Mesenchymal stem cell (in vitro differentiated cells and primary cell): ENCODE data around the gene HRH1.

ENCODE experiments used
- DNase-seq: peaks from one replicate; pipeline ENCODE4 v3.0.0-alpha.2; 2013
- H2AFZ ChIP-seq: one replicate; pipeline ENCODE4 v1.6.1; 2013; ENCODE audit warnings: low read depth, mild to moderate bottlenecking, control low read depth, inconsistent platforms, low read length, moderate library complexity
- H2AK5ac ChIP-seq: 2 replicates; pipeline ENCODE4 v1.6.1; 2013; ENCODE audit warnings: low read length, moderate library complexity, mild to moderate bottlenecking, inconsistent platforms; ENCODE audit not compliant: severe bottlenecking
- H2BK120ac ChIP-seq: one replicate; pipeline ENCODE4 v1.6.1; 2013; ENCODE audit warnings: low read depth, mild to moderate bottlenecking, inconsistent platforms, low read length, moderate library complexity
- H2BK12ac ChIP-seq, 2 experiments: one replicate each; pipeline ENCODE4 v1.6.1; 2013; ENCODE audit warnings: inconsistent platforms in 2 of 2, low read length in 2 of 2, mild to moderate bottlenecking in 2 of 2, moderate library complexity in 2 of 2, control low read depth in 1 of 2
- H2BK15ac ChIP-seq: one replicate; pipeline ENCODE4 v1.6.1; 2013; ENCODE audit warnings: mild to moderate bottlenecking, low read depth, inconsistent platforms; ENCODE audit not compliant: poor library complexity, severe bottlenecking
- H2BK5ac ChIP-seq: 2 replicates; pipeline ENCODE4 v1.6.1; 2013; ENCODE audit warnings: low read depth, mild to moderate bottlenecking, low read length, control low read depth, inconsistent platforms; ENCODE audit not compliant: poor library complexity, severe bottlenecking
- H3K14ac ChIP-seq, 2 experiments: one replicate each; pipeline ENCODE4 v1.6.1; 2013; ENCODE audit warnings: inconsistent platforms in 2 of 2, low read length in 2 of 2, control low read depth in 1 of 2, mild to moderate bottlenecking in 1 of 2, moderate library complexity in 1 of 2
- H3K18ac ChIP-seq, 2 experiments: one replicate each; pipeline ENCODE4 v1.6.1; 2013; ENCODE audit warnings: inconsistent platforms in 2 of 2, low read length in 2 of 2, control low read depth in 1 of 2, low read depth in 1 of 2, mild to moderate bottlenecking in 1 of 2
- H3K23ac ChIP-seq, 2 experiments: one replicate each; pipeline ENCODE4 v1.6.1; 2013; ENCODE audit warnings: inconsistent platforms in 2 of 2, low read length in 2 of 2, mild to moderate bottlenecking in 2 of 2, moderate library complexity in 2 of 2, control low read depth in 1 of 2
- H3K27ac ChIP-seq: 2 replicates; pipeline ENCODE4 v1.5.1; 2013; ENCODE audit warnings: mild to moderate bottlenecking, moderate library complexity, low read length, control low read depth, inconsistent platforms; ENCODE audit not compliant: poor library complexity, severe bottlenecking
- H3K27me3 ChIP-seq, 2 experiments: 2 replicates each; pipeline versions ENCODE4 v1.6.1 to v1.7.0; 2013; ENCODE audit warnings: low read length in 2 of 2, mild to moderate bottlenecking in 2 of 2, moderate library complexity in 2 of 2, control low read depth in 1 of 2, inconsistent platforms in 1 of 2; ENCODE audit not compliant: control insufficient read depth in 1 of 2, insufficient read depth in 1 of 2
- H3K36me3 ChIP-seq, 2 experiments: 2 replicates each; pipeline versions ENCODE4 v1.6.1 to v1.7.0; 2013; ENCODE audit warnings: low read length in 2 of 2, control low read depth in 1 of 2, inconsistent platforms in 1 of 2, low read depth in 1 of 2, mild to moderate bottlenecking in 1 of 2; ENCODE audit not compliant: insufficient read depth in 2 of 2, control insufficient read depth in 1 of 2
- H3K4ac ChIP-seq, 2 experiments: one replicate each; pipeline ENCODE4 v1.6.1; 2013; ENCODE audit warnings: inconsistent platforms in 2 of 2, low read length in 2 of 2, mild to moderate bottlenecking in 2 of 2, moderate library complexity in 2 of 2, control low read depth in 1 of 2, low read depth in 1 of 2
- H3K4me1 ChIP-seq: 2 replicates; pipeline ENCODE4 v1.6.1; 2013; ENCODE audit warnings: low read depth, low read length, control low read depth; ENCODE audit not compliant: control insufficient read depth, insufficient read depth
- H3K4me2 ChIP-seq: 2 replicates; pipeline ENCODE4 v1.6.1; 2013; ENCODE audit warnings: low read length, mild to moderate bottlenecking, inconsistent platforms; ENCODE audit not compliant: poor library complexity, severe bottlenecking
- H3K4me3 ChIP-seq, 2 experiments: 2 replicates each; pipeline versions ENCODE4 v1.5.1 to v1.7.0; 2013; ENCODE audit warnings: low read length in 2 of 2, mild to moderate bottlenecking in 2 of 2, control low read depth in 1 of 2, low read depth in 1 of 2; ENCODE audit not compliant: insufficient read depth in 1 of 2
- H3K79me1 ChIP-seq: replicated peaks from 2 replicates; pipeline ENCODE4 v1.6.1; 2013; ENCODE audit warnings: mild to moderate bottlenecking, control low read depth, low read length, inconsistent platforms; ENCODE audit not compliant: poor library complexity, severe bottlenecking
- H3K9ac ChIP-seq: 2 replicates; pipeline ENCODE4 v1.7.0; 2013; ENCODE audit warnings: mild to moderate bottlenecking, low read length, moderate library complexity
- H3K9me3 ChIP-seq: 2 replicates; pipeline ENCODE4 v1.7.0; 2013; ENCODE audit warnings: mild to moderate bottlenecking, low read length; ENCODE audit not compliant: control insufficient read depth
- H4K8ac ChIP-seq: one replicate; pipeline ENCODE4 v1.6.1; 2013; ENCODE audit warnings: inconsistent platforms, mild to moderate bottlenecking, low read length, moderate library complexity
- H4K91ac ChIP-seq: one replicate; pipeline ENCODE4 v1.6.1; 2013; ENCODE audit warnings: mild to moderate bottlenecking, low read length, inconsistent platforms
- WGBS: methylation state at CpG from one replicate; pipeline ENCODE4 v1.1.7; 2013; ENCODE audit warnings: mixed read lengths; 5-methylcytosine and 5-hydroxymethylcytosine counted together

The HRH1 gene

GRCh38 chr3:11155341-11156025 is 1.2 kb downstream of the HRH1 start:
- whole genome bisulfite sequencing = 6% methylated on average over 8 of the region's 8 CpGs
- no peak overlapping the region for H2BK120ac ChIP-seq

GRCh38 chr3:11156026-11156410 is 1.7 kb downstream of the HRH1 start:
- Histone ChIP-seq H3K4me2 (peak overlapping the region; percentile 45), H3K4me3 (peak overlapping the region in 1 of 2 experiments; percentile 95), H3K27ac (no peak overlapping the region), H2AK5ac (no peak overlapping the region), H3K23ac (no peak overlapping the region), H3K4me1 (peaks cover 15% of the 10 kb centered on the region), H3K4ac (no peak overlapping the region), H3K79me1 (peaks cover 16% of the 10 kb centered on the region), H3K14ac (no peak overlapping the region), H2AFZ (no peak overlapping the region), H3K9ac (peak overlapping the region; percentile 92), H3K36me3 (peaks cover 0 to 7% of the 10 kb centered on the region in 2 experiments), H4K91ac (no peak overlapping the region), H2BK15ac (peak overlapping the region; percentile 16), H3K27me3 (peaks cover 0 to 12% of the 10 kb centered on the region in 2 experiments), H4K8ac (no peak overlapping the region), H3K9me3 (no peaks in the 10 kb centered on the region), H2BK12ac (no peak overlapping the region), H3K18ac (no peak overlapping the region), H2BK120ac (no peak overlapping the region), H2BK5ac (no peak overlapping the region)
- WGBS = 76% methylated on average over 4 of the region's 4 CpGs
- no peak for DNase-seq

More at GRCh38 chr3:11155341-11156025, 1.2 kb downstream of the HRH1 start:
- Histone ChIP-seq H2AFZ (no peak overlapping the region), H3K4me2 (peak overlapping the region; percentile 83), H2BK15ac (no peak overlapping the region), H2BK5ac (no peak overlapping the region), H3K4ac (peak overlapping the region in 1 of 2 experiments; percentile 40), H3K9me3 (no peaks in the 10 kb centered on the region), H3K23ac (no peak overlapping the region), H4K8ac (no peak overlapping the region), H3K18ac (no peak overlapping the region), H3K9ac (peak overlapping the region; percentile 92), H4K91ac (no peak overlapping the region), H3K27ac (peak overlapping the region; percentile 57), H2BK12ac (no peak overlapping the region), H3K36me3 (peaks cover 0 to 4% of the 10 kb centered on the region in 2 experiments), H3K4me3 (peak overlapping the region; percentile 77 to 95), H3K79me1 (peaks cover 12% of the 10 kb centered on the region), H2AK5ac (no peak overlapping the region), H3K14ac (no peak overlapping the region), H3K4me1 (peaks cover 15% of the 10 kb centered on the region), H3K27me3 (peaks cover 0 to 12% of the 10 kb centered on the region in 2 experiments)
- peak; percentile 79 for DNase-seq

- Histone ChIP-seq H3K4me2 (no peak overlapping the region), H2AFZ (no peak overlapping the region), H4K91ac (no peak overlapping the region), H3K36me3 (peaks cover 4 to 17% of the 10 kb centered on the region in 2 experiments), H2BK120ac (no peak overlapping the region), H2BK12ac (no peak overlapping the region), H3K4ac (no peak overlapping the region), H3K23ac (no peak overlapping the region), H3K79me1 (peaks cover 21% of the 10 kb centered on the region), H4K8ac (no peak overlapping the region), H2AK5ac (no peak overlapping the region), H3K4me1 (peaks cover 15% of the 10 kb centered on the region), H3K18ac (no peak overlapping the region), H3K27ac (no peak overlapping the region), H3K9ac (no peak overlapping the region), H3K9me3 (no peaks in the 10 kb centered on the region), H2BK15ac (no peak overlapping the region), H3K4me3 (no peak overlapping the region), H2BK5ac (no peak overlapping the region), H3K14ac (no peak overlapping the region), H3K27me3 (peaks cover 0 to 12% of the 10 kb centered on the region in 2 experiments)
- WGBS = 80% methylated on average over 7 of the region's 7 CpGs
- DNase-seq = no peak
Observed at GRCh38 chr3:11157421-11157820, 3.1 kb downstream of the HRH1 start.

DNA sequence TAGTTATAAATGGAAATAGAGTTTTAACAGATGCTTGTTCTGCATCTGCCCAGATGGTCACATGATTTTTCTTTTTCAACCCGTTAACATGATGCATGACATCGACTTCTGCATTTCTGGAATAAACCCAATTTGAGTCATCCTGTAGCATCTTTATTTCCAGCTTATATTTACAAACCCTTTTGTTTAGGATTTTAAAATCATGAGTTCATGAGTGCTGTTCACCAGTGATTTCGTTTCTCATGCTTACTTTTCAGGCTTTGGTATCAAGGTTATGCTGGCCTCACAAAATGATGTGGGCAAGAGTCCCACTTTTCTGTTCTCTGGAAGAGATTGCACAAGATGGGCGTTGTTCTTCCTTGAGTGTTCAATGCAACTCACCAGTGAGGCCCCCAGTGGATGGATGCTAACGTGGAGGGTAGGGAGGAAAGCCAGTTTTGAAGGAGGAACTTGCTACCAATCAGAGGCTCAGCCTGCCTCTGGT is 5.2 kb downstream of the HRH1 start:
- peaks cover 0 to 7% of the 10 kb centered on the region in 2 experiments for H3K27me3 ChIP-seq
- no peak overlapping the region for H3K18ac ChIP-seq
- no peak overlapping the region for H4K91ac ChIP-seq
- H3K79me1 ChIP-seq = peaks cover 24% of the 10 kb centered on the region
- H2BK12ac ChIP-seq = no peak overlapping the region
- H2BK15ac ChIP-seq = no peak overlapping the region
- H3K9ac ChIP-seq = peak overlapping the region; percentile 75
- H3K9me3 ChIP-seq = no peaks in the 10 kb centered on the region
- DNase-seq = peak; percentile 71
- no peak overlapping the region for H2AFZ ChIP-seq
- H2AK5ac ChIP-seq = no peak overlapping the region
- peak overlapping the region in 1 of 2 experiments; percentile 54 for H3K4me3 ChIP-seq
- peaks cover 4 to 19% of the 10 kb centered on the region in 2 experiments for H3K36me3 ChIP-seq
- no peak overlapping the region for H2BK120ac ChIP-seq
- no peak overlapping the region for H2BK5ac ChIP-seq
- H3K4me2 ChIP-seq = no peak overlapping the region
- 40% methylated on average over 5 of the region's 5 CpGs for WGBS
- no peak overlapping the region for H3K23ac ChIP-seq
- H4K8ac ChIP-seq = no peak overlapping the region
- H3K14ac ChIP-seq = no peak overlapping the region
- no peak overlapping the region for H3K4ac ChIP-seq
- H3K4me1 ChIP-seq = peaks cover 14% of the 10 kb centered on the region
- no peak overlapping the region for H3K27ac ChIP-seq
